ENCODE data around the gene LYRM9. TPM values are rescaled to one million over a fixed set of nuclear protein-coding genes. Genes with fewer than 3 reads are reported as not detected.
"Not testable (repeated sequence)": the region's sequence is repeated elsewhere in the genome, so short reads cannot be mapped to it uniquely, and the experiment has no call there.

The LYRM9 gene
- total RNA-seq, 2 donors from 2014 or later, result 5.8 to 8.3 TPM

DNA sequence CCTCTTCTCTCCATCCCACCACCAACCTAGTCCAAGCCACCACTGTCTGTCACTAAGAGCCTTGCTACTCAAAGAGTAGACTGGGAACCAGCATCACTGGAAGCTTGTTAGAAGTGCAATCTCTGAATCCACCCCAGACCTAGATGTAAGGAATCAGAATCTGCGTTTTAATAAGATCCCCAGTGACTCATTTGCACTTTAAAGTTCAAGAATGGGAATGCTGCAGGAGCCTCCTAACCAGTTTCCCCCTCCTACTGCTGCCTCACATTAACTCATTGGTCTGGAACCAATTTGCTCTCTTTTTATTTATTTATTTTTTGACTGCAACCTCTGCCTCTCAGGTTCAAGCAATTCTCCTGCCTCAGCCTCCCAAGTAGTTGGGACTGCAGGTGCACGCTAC, 19.8 kb upstream of the LYRM9 start:
- no peaks in the 10 kb centered on the region for H3K9me3 ChIP-seq (ENCODE audit: control insufficient read depth, low read length)
- peaks cover 7% of the 10 kb centered on the region for H3K4me1 ChIP-seq (ENCODE audit: control insufficient read depth, insufficient read depth, low read length)
- Mint-ChIP-seq H3K4me3 (no peak overlapping the region), H3K27ac (no peak overlapping the region), H3K9me3 (no peaks in the 10 kb centered on the region), H3K4me1 (peaks cover 25% of the 10 kb centered on the region), H3K36me3 (ENCODE audit: low read depth) (no peaks in the 10 kb centered on the region), H3K27me3 (ENCODE audit: insufficient read depth) (peaks cover 86% of the 10 kb centered on the region)
- H3K27ac ChIP-seq (ENCODE audit: low read depth, low read length), result no peak overlapping the region
- WGBS, 2 experiments (ENCODE audit: insufficient coverage in 1 of 2, insufficient read length in 1 of 2), result 8 to 67% methylated on average over 1 to 2 of the region's 2 CpGs
- H3K27me3 ChIP-seq (ENCODE audit: control insufficient read depth, insufficient read depth, low read length, poor library complexity, severe bottlenecking), result peaks cover 60% of the 10 kb centered on the region
- TF ChIP-seq, protein P1, sequence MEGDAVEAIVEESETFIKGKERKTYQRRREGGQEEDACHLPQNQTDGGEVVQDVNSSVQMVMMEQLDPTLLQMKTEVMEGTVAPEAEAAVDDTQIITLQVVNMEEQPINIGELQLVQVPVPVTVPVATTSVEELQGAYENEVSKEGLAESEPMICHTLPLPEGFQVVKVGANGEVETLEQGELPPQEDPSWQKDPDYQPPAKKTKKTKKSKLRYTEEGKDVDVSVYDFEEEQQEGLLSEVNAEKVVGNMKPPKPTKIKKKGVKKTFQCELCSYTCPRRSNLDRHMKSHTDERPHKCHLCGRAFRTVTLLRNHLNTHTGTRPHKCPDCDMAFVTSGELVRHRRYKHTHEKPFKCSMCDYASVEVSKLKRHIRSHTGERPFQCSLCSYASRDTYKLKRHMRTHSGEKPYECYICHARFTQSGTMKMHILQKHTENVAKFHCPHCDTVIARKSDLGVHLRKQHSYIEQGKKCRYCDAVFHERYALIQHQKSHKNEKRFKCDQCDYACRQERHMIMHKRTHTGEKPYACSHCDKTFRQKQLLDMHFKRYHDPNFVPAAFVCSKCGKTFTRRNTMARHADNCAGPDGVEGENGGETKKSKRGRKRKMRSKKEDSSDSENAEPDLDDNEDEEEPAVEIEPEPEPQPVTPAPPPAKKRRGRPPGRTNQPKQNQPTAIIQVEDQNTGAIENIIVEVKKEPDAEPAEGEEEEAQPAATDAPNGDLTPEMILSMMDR (conservative IDR thresholded peaks at IDR 0.05), result no peak
- no peak overlapping the region for H3K9ac ChIP-seq (ENCODE audit: extremely low read depth, low read length, poor library complexity, severe bottlenecking)
- H3K4me3 ChIP-seq (ENCODE audit: low read length), result no peak overlapping the region
- no peaks in the 10 kb centered on the region for H3K36me3 ChIP-seq (ENCODE audit: control insufficient read depth, insufficient read depth, low read length)
- no peak for DNase-seq

DNA sequence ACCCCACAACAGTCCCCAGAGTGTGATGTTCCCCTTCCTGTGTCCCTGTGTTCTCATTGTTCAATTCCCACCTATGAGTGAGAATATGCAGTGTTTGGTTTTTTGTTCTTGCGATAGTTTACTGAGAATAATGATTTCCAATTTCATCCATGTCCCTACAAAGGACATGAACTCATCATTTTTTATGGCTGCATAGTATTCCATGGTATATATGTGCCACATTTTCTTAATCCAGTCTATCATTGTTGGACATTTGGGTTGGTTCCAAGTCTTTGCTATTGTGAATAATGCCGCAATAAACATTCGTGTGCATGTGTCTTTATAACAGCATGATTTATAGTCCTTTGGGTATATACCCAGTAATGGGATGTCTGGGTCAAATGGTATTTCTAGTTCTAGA, 19.1 kb upstream of the LYRM9 start:
- H3K27ac Mint-ChIP-seq; H3K9me3 Mint-ChIP-seq; H3K27ac ChIP-seq (ENCODE audit: low read depth, low read length); H3K36me3 ChIP-seq (ENCODE audit: control insufficient read depth, insufficient read depth, low read length); H3K4me3 Mint-ChIP-seq; H3K36me3 Mint-ChIP-seq (ENCODE audit: low read depth); H3K9ac ChIP-seq (ENCODE audit: extremely low read depth, low read length, poor library complexity, severe bottlenecking); DNase-seq; H3K4me3 ChIP-seq (ENCODE audit: low read length); H3K9me3 ChIP-seq (ENCODE audit: control insufficient read depth, low read length): not testable (repeated sequence)
- Histone ChIP-seq H3K4me1 (ENCODE audit: control insufficient read depth, insufficient read depth, low read length) (peaks cover 13% of the 10 kb centered on the region), H3K27me3 (ENCODE audit: control insufficient read depth, insufficient read depth, low read length, poor library complexity, severe bottlenecking) (peaks cover 54% of the 10 kb centered on the region)
- WGBS, 2 experiments (ENCODE audit: insufficient coverage in 1 of 2, insufficient read length in 1 of 2), result 89 to 93% methylated on average over 2 of the region's 3 CpGs
- H3K27me3 Mint-ChIP-seq (ENCODE audit: insufficient read depth), result peaks cover 81% of the 10 kb centered on the region
- peaks cover 29% of the 10 kb centered on the region for H3K4me1 Mint-ChIP-seq

DNA sequence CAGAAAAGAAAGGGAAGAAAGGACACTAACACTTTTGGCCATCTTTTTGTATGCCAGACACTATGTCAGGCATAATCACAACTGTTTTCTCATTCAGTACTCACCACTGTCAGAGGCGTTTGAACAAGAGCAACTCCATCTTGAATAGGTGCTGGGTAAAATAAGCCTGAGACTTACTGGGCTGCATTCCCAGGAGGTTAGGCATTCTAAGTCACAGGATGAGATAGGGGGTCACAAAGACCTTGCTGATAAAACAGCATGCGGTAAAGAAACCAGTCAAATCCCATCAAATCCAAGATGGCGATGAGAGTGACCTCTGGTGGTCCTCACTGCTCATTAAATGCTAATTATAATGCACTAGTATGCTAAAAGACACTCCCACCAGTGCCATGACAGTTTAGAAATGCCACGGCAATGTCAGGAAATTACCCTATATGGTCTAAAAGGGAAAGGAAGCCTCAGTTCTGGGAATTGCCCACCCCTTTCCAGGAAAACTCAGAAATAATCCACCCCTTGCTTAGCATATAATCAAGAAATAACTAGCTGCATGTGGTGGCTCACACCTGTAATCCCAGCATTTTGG, 14.9 kb upstream of the LYRM9 start:
- Mint-ChIP-seq H3K36me3 (ENCODE audit: low read depth) (no peaks in the 10 kb centered on the region), H3K27me3 (ENCODE audit: insufficient read depth) (peaks cover 42% of the 10 kb centered on the region), H3K27ac (no peak overlapping the region), H3K9me3 (no peaks in the 10 kb centered on the region), H3K4me1 (peaks cover 38% of the 10 kb centered on the region), H3K4me3 (no peak overlapping the region)
- H3K27me3 ChIP-seq (ENCODE audit: control insufficient read depth, insufficient read depth, low read length, poor library complexity, severe bottlenecking), result peaks cover 23% of the 10 kb centered on the region
- no peaks in the 10 kb centered on the region for H3K9me3 ChIP-seq (ENCODE audit: control insufficient read depth, low read length)
- no peak overlapping the region for H3K9ac ChIP-seq (ENCODE audit: extremely low read depth, low read length, poor library complexity, severe bottlenecking)
- DNase-seq, result peak; percentile 69
- no peak overlapping the region for H3K27ac ChIP-seq (ENCODE audit: low read depth, low read length)
- peaks cover 15% of the 10 kb centered on the region for H3K4me1 ChIP-seq (ENCODE audit: control insufficient read depth, insufficient read depth, low read length)
- no peak overlapping the region for H3K4me3 ChIP-seq (ENCODE audit: low read length)
- 51 to 56% methylated on average over 3 to 4 of the region's 4 CpGs for WGBS, 2 experiments (ENCODE audit: insufficient coverage in 1 of 2, insufficient read length in 1 of 2)
- H3K36me3 ChIP-seq (ENCODE audit: control insufficient read depth, insufficient read depth, low read length), result no peaks in the 10 kb centered on the region
- TF ChIP-seq, protein P1 (conservative IDR thresholded peaks at IDR 0.05), result peak; percentile 60

DNA sequence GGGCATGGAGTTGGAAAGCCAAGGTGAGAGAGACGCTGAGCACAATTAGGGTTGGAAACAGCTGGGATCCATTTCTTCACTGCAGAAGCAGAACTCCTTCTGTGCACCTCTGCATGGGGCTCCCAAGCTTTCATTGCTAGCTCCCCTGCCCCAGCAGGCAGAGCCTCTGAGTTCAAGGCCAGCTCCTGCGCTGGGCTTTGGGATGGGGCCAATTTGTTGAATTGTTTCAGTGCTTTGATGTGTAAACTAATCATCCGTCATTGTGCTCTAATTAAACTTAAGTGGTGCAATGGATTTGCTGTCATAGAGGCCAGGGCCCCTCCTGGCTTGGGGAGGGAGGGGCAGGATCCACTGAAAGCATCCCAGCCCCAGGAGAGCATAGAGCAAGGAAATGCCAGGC, 13.5 kb upstream of the LYRM9 start:
- Histone ChIP-seq H3K9ac (ENCODE audit: extremely low read depth, low read length, poor library complexity, severe bottlenecking) (no peak overlapping the region), H3K9me3 (ENCODE audit: control insufficient read depth, low read length) (no peaks in the 10 kb centered on the region), H3K36me3 (ENCODE audit: control insufficient read depth, insufficient read depth, low read length) (no peaks in the 10 kb centered on the region), H3K4me3 (ENCODE audit: low read length) (no peak overlapping the region), H3K4me1 (ENCODE audit: control insufficient read depth, insufficient read depth, low read length) (peaks cover 15% of the 10 kb centered on the region), H3K27ac (ENCODE audit: low read depth, low read length) (no peak overlapping the region), H3K27me3 (ENCODE audit: control insufficient read depth, insufficient read depth, low read length, poor library complexity, severe bottlenecking) (peaks cover 13% of the 10 kb centered on the region)
- no peak for DNase-seq
- H3K4me1 Mint-ChIP-seq, result peaks cover 38% of the 10 kb centered on the region
- no peak overlapping the region for H3K27ac Mint-ChIP-seq
- H3K4me3 Mint-ChIP-seq, result no peak overlapping the region
- TF ChIP-seq, protein P1 (conservative IDR thresholded peaks at IDR 0.05), result no peak
- H3K9me3 Mint-ChIP-seq, result no peaks in the 10 kb centered on the region
- H3K27me3 Mint-ChIP-seq (ENCODE audit: insufficient read depth), result peaks cover 32% of the 10 kb centered on the region
- WGBS, 2 experiments (ENCODE audit: insufficient coverage in 1 of 2, insufficient read length in 1 of 2), result 58 to 71% methylated on average over 2 to 3 of the region's 3 CpGs
- H3K36me3 Mint-ChIP-seq (ENCODE audit: low read depth), result no peaks in the 10 kb centered on the region

Data from endodermal cell (in vitro differentiated cells).